HepG2 (cell line): ENCODE measurements around the gene RGS14. TPM values are rescaled to one million over a fixed set of nuclear protein-coding genes. Genes with fewer than 3 reads are reported as not detected.

ENCODE experiments used
- AGO1 ChIP-seq: fragments of 200-400 bp; formaldehyde crosslinking; IDR thresholded peaks from 2 replicates; pipeline ENCODE4 v1.6.1; 2017; ENCODE audit warnings: mild to moderate bottlenecking, low read depth, low read length, moderate library complexity; ENCODE audit not compliant: poor library complexity, severe bottlenecking
- ATAD3A ChIP-seq: sonication (generic); formaldehyde crosslinking; IDR thresholded peaks from 2 replicates; pipeline ENCODE4 v1.4.0; 2020; ENCODE audit warnings: missing genetic modification reagents
- ATM ChIP-seq: fragments of 450-650 bp; IDR thresholded peaks from 2 replicates; pipeline ENCODE4 v1.7.1; 2017; ENCODE audit warnings: mild to moderate bottlenecking, borderline replicate concordance
- CHD2 ChIP-seq: IDR thresholded peaks from 2 replicates; pipeline ENCODE4 v1.6.1; 2011; ENCODE audit warnings: low read depth, low read length, improper control_type of control experiment
- HMGA1 ChIP-seq: sonication (generic); formaldehyde crosslinking; conservative IDR thresholded peaks from 2 replicates; pipeline ENCODE4 v1.4.0; 2020; ENCODE audit warnings: missing genetic modification reagents
- MAF1 ChIP-seq: sonication (generic); formaldehyde crosslinking; IDR thresholded peaks from 2 replicates; pipeline ENCODE4 v1.5.0; 2020; ENCODE audit warnings: missing genetic modification reagents, borderline replicate concordance
- TOPORS ChIP-seq: sonication (generic); formaldehyde crosslinking; IDR thresholded peaks from 2 replicates; pipeline ENCODE4 v1.8.0; 2023; ENCODE audit warnings: mild to moderate bottlenecking, missing genetic modification reagents
- TSC22D2 ChIP-seq: sonication (generic); formaldehyde crosslinking; IDR thresholded peaks from 2 replicates; pipeline ENCODE4 v1.5.1; 2020; ENCODE audit warnings: missing genetic modification reagents, mild to moderate bottlenecking, borderline replicate concordance
- ZBTB1 ChIP-seq: sonication (generic); formaldehyde crosslinking; IDR thresholded peaks from 2 replicates; pipeline ENCODE4 v1.4.0; 2020; ENCODE audit warnings: missing genetic modification reagents, borderline replicate concordance
- ZNF460 ChIP-seq: sonication (generic); formaldehyde crosslinking; IDR thresholded peaks from 2 replicates; pipeline ENCODE4 v1.5.1; 2020; ENCODE audit warnings: missing genetic modification reagents, mild to moderate bottlenecking, borderline replicate concordance
- ZNF652 ChIP-seq: IDR thresholded peaks from 2 replicates; pipeline ENCODE4 v1.6.1; 2016; ENCODE audit warnings: low read depth, borderline replicate concordance
- ZNF746 ChIP-seq: sonication (generic); formaldehyde crosslinking; IDR thresholded peaks from 2 replicates; pipeline ENCODE4 v1.8.0; 2022; ENCODE audit warnings: mild to moderate bottlenecking, missing genetic modification reagents
- polyA plus RNA-seq, 8 experiments: library from polyadenylated mRNA; depleted of rRNA in 3 of 8; stranded (reverse) in 7 of 8; unstranded in 1 of 8; fragments of >200 nt; fragmentation: Illumina TruSeq in 4 of 8; extraction: Trizol in 4 of 8; gene quantifications; 2 replicates each; pipeline versions ENCODE4 v1.2.1 to v1.2.3, GENCODE V29; 2011 to 2016; ENCODE audit warnings: low read depth in 4 of 8, missing spikeins in 1 of 8, mixed read lengths in 1 of 8; ENCODE audit not compliant: insufficient read depth in 1 of 8
- total RNA-seq, 5 experiments: library from RNA; depleted of rRNA; stranded (reverse); fragments of >200 nt; fragmentation: Illumina TruSeq; extraction: Trizol; gene quantifications; 2 replicates each; pipeline ENCODE4 v1.2.3, GENCODE V29; 2016; ENCODE audit warnings: low read depth in 1 of 5
- TF ChIP-seq, protein P1 (sequence below): sonication (generic); formaldehyde crosslinking; IDR thresholded peaks from 2 replicates; pipeline ENCODE4 v1.8.0; 2023; ENCODE audit warnings: mild to moderate bottlenecking, missing genetic modification reagents
- TF ChIP-seq, protein P2 (sequence below), 2 experiments: sonication (generic) in 1 of 2; formaldehyde crosslinking in 1 of 2; IDR thresholded peaks; 2 replicates each; pipeline versions ENCODE4 v1.5.1 to v1.6.1; 2011 to 2020; ENCODE audit warnings: borderline replicate concordance in 1 of 2, low read depth in 1 of 2, low read length in 1 of 2, mild to moderate bottlenecking in 1 of 2, missing genetic modification reagents in 1 of 2, moderate library complexity in 1 of 2
- TF ChIP-seq, protein P3 (sequence below): sonication (generic); formaldehyde crosslinking; IDR thresholded peaks from 2 replicates; pipeline ENCODE4 v1.4.0; 2020; ENCODE audit warnings: missing genetic modification reagents
- TF ChIP-seq, protein P4 (sequence below): sonication (generic); formaldehyde crosslinking; IDR thresholded peaks from 2 replicates; pipeline ENCODE4 v1.8.1; 2023; ENCODE audit warnings: mild to moderate bottlenecking, inconsistent platforms, moderate library complexity, missing genetic modification reagents, borderline replicate concordance
- TF ChIP-seq, protein P5 (sequence below): sonication (generic); formaldehyde crosslinking; IDR thresholded peaks from 2 replicates; pipeline ENCODE4 v1.5.1; 2020; ENCODE audit warnings: missing genetic modification reagents, mild to moderate bottlenecking, borderline replicate concordance

The RGS14 gene
- total and polyA plus RNA-seq, 2 of the 13 experiments (the other 11 are each of a cell fraction or from before 2014, with no cell fraction given), result 11.1 to 17.2 TPM

DNA sequence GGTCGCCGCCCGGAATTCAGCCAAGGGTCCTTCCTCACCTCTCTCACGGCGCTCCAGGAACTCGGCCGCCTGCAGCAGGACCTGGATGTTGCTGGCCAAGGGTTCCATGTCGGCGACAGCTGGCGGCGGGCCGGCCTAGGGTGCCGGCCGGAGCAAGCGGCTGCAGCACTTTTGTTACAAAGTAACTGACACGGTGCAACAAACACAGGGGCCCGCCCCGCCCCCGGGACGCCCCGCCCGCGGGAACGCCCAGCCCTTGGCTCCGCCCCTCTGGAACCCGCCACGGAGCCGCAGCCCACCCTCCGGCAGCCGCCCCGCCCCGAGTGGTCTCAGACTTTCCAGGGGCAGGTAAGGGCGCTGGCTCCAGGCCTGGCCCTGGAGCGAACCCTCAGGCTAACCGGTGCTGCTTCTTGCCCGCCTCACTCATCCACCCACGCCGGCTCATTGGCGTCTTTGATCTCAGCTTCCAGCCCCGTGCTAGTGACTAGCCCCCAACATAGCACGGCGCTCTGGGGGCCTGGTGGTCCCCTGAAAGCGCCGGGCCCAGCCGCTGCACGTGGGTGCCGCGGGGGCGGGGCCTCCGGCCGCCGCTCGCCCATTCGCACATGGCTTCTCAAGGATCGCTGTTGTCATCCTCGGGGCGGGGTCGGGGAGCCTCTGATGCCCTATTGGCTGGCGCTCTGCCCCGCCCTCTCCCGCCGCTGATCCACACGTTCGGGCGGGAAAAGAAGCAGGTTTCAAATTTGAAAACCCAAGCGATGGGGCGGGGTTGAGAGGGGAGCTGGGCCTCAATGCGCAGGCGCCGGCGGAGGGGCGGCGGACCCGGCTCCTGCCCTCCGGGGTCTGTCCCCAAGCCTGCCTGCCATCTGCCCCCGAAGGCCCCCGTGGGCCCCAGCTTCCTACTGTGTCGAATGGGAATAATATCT lies 45.7 kb upstream of the RGS14 start, which contains the start of gene MXD3 (continued):
- TF ChIP-seq, protein P1, sequence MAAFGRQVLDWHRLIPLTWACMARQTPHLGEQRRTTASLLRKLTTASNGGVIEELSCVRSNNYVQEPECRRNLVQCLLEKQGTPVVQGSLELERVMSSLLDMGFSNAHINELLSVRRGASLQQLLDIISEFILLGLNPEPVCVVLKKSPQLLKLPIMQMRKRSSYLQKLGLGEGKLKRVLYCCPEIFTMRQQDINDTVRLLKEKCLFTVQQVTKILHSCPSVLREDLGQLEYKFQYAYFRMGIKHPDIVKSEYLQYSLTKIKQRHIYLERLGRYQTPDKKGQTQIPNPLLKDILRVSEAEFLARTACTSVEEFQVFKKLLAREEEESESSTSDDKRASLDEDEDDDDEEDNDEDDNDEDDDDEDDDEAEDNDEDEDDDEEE (CRISPR knock-in tag), result no peak
- TF ChIP-seq AGO1, result peak; percentile 46
- TF ChIP-seq HMGA1, result no peak
- no peak for TF ChIP-seq ATM
- TF ChIP-seq ZNF652, result no peak
- no peak for TF ChIP-seq ZBTB1 (CRISPR knock-in tag)
- TF ChIP-seq, protein P2, sequence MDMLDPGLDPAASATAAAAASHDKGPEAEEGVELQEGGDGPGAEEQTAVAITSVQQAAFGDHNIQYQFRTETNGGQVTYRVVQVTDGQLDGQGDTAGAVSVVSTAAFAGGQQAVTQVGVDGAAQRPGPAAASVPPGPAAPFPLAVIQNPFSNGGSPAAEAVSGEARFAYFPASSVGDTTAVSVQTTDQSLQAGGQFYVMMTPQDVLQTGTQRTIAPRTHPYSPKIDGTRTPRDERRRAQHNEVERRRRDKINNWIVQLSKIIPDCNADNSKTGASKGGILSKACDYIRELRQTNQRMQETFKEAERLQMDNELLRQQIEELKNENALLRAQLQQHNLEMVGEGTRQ (IDR thresholded peaks at IDR 0.05; ENCODE audit: low read depth, low read length), result peak; percentile 46; the same call in 1 of the 2 replicates
- TF ChIP-seq, protein P2 (CRISPR knock-in tag; IDR thresholded peaks at IDR 0.05; ENCODE audit: borderline replicate concordance), result no peak; the same call in 1 of the 2 replicates
- no peak for TF ChIP-seq TOPORS (CRISPR knock-in tag)
- TF ChIP-seq ZNF746 (CRISPR knock-in tag), result no peak
- no peak for TF ChIP-seq ATAD3A (CRISPR knock-in tag)
- no peak for TF ChIP-seq ZNF460 (CRISPR knock-in tag)
- TF ChIP-seq, protein P3, sequence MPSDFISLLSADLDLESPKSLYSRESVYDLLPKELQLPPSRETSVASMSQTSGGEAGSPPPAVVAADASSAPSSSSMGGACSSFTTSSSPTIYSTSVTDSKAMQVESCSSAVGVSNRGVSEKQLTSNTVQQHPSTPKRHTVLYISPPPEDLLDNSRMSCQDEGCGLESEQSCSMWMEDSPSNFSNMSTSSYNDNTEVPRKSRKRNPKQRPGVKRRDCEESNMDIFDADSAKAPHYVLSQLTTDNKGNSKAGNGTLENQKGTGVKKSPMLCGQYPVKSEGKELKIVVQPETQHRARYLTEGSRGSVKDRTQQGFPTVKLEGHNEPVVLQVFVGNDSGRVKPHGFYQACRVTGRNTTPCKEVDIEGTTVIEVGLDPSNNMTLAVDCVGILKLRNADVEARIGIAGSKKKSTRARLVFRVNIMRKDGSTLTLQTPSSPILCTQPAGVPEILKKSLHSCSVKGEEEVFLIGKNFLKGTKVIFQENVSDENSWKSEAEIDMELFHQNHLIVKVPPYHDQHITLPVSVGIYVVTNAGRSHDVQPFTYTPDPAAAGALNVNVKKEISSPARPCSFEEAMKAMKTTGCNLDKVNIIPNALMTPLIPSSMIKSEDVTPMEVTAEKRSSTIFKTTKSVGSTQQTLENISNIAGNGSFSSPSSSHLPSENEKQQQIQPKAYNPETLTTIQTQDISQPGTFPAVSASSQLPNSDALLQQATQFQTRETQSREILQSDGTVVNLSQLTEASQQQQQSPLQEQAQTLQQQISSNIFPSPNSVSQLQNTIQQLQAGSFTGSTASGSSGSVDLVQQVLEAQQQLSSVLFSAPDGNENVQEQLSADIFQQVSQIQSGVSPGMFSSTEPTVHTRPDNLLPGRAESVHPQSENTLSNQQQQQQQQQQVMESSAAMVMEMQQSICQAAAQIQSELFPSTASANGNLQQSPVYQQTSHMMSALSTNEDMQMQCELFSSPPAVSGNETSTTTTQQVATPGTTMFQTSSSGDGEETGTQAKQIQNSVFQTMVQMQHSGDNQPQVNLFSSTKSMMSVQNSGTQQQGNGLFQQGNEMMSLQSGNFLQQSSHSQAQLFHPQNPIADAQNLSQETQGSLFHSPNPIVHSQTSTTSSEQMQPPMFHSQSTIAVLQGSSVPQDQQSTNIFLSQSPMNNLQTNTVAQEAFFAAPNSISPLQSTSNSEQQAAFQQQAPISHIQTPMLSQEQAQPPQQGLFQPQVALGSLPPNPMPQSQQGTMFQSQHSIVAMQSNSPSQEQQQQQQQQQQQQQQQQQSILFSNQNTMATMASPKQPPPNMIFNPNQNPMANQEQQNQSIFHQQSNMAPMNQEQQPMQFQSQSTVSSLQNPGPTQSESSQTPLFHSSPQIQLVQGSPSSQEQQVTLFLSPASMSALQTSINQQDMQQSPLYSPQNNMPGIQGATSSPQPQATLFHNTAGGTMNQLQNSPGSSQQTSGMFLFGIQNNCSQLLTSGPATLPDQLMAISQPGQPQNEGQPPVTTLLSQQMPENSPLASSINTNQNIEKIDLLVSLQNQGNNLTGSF (CRISPR knock-in tag), result no peak
- no peak for TF ChIP-seq MAF1
- TF ChIP-seq, protein P4, sequence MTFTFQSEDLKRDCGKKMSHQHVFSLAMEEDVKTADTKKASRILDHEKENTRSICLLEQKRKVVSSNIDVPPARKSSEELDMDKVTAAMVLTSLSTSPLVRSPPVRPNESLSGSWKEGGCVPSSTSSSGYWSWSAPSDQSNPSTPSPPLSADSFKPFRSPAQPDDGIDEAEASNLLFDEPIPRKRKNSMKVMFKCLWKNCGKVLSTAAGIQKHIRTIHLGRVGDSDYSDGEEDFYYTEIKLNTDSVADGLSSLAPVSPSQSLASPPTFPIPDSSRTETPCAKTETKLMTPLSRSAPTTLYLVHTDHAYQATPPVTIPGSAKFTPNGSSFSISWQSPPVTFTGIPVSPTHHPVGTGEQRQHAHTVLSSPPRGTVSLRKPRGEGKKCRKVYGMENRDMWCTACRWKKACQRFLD (CRISPR knock-in tag), result peak; percentile 45; the same call in 1 of the 2 replicates
- no peak for TF ChIP-seq CHD2
- TF ChIP-seq, protein P5, sequence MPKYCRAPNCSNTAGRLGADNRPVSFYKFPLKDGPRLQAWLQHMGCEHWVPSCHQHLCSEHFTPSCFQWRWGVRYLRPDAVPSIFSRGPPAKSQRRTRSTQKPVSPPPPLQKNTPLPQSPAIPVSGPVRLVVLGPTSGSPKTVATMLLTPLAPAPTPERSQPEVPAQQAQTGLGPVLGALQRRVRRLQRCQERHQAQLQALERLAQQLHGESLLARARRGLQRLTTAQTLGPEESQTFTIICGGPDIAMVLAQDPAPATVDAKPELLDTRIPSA, result no peak
- TF ChIP-seq TSC22D2 (CRISPR knock-in tag), result no peak
